Endothelial cell of umbilical vein (primary cell): ENCODE data around the gene USH2A. TPM values are rescaled to one million over a fixed set of nuclear protein-coding genes. Genes with fewer than 3 reads are reported as not detected.

ENCODE experiments used
- BruUV-seq: library from RNA; stranded (reverse); fragments of 400-500 nt; replicated peaks from 2 replicates; lab custom pipeline; 2021; lab: Mats Ljungman, UMichigan
- CTCF ChIA-PET: fragments of 300-600, 350-600 bp; sonication (Branson Sonifier 250); formaldehyde crosslinking; loops from one replicate; lab custom pipeline; 2021; ENCODE audit warnings: antibody characterized with exemption, inconsistent platforms; lab: Charles Lee
- POLR2A ChIA-PET: fragments of 300-600, 350-600 bp; sonication (Branson Sonifier 250); formaldehyde crosslinking; loops from one replicate; lab custom pipeline; 2021; ENCODE audit warnings: antibody characterized with exemption, inconsistent platforms; lab: Charles Lee
- DNase-seq: peaks from one replicate; pipeline ENCODE4 v3.0.0-alpha.2; 2011; ENCODE audit warnings: low read depth, low spot score
- FAIRE-seq: peaks from 2 replicates; lab custom pipeline; 2011; peaks lifted over from hg19 to GRCh38; lab: Jason Lieb, UNC
- H2AFZ ChIP-seq: 2 replicates; pipeline ENCODE4 v1.6.0; 2012; ENCODE audit warnings: low read depth, low read length, control low read depth, inconsistent platforms
- H3K27ac ChIP-seq: 2 replicates; pipeline ENCODE4 v1.5.1; 2011; ENCODE audit warnings: low read depth, mild to moderate bottlenecking, control low read depth, low read length, moderate library complexity; ENCODE audit not compliant: insufficient read depth
- H3K27me3 ChIP-seq, 2 experiments: 2 replicates each; pipeline versions ENCODE4 v1.6.0 to v1.6.1; 2011; ENCODE audit warnings: low read length in 2 of 2, mixed read lengths in 1 of 2; ENCODE audit not compliant: control insufficient read depth in 2 of 2, insufficient read depth in 2 of 2
- H3K36me3 ChIP-seq, 2 experiments: 2 replicates in 1 of 2; 3 replicates in 1 of 2; pipeline ENCODE4 v1.5.1; 2011; ENCODE audit warnings: low read length in 2 of 2, mild to moderate bottlenecking in 1 of 2, moderate library complexity in 1 of 2; ENCODE audit not compliant: control insufficient read depth in 2 of 2, insufficient read depth in 2 of 2; ENCODE audit errors: extremely low read depth in 1 of 2
- H3K4me1 ChIP-seq: 3 replicates; pipeline ENCODE4 v1.5.1; 2011; ENCODE audit warnings: mild to moderate bottlenecking, low read length; ENCODE audit not compliant: control insufficient read depth, insufficient read depth; ENCODE audit errors: extremely low read depth
- H3K4me2 ChIP-seq: 2 replicates; pipeline ENCODE4 v1.6.1; 2011; ENCODE audit warnings: low read length, control low read depth, mixed read lengths; ENCODE audit not compliant: insufficient read depth
- H3K4me3 ChIP-seq, 3 experiments: fragments of 200-600 bp in 1 of 3; sonication (generic), shearing (Covaris generic) in 1 of 3; replicated peaks in 1 of 3; 2 replicates each; pipeline ENCODE4 v1.5.1; 2011 to 2016; ENCODE audit warnings: control low read depth in 3 of 3, low read length in 3 of 3, mild to moderate bottlenecking in 2 of 3, inconsistent platforms in 1 of 3, low read depth in 1 of 3, moderate library complexity in 1 of 3; ENCODE audit not compliant: insufficient read depth in 1 of 3
- H3K79me2 ChIP-seq: 2 replicates; pipeline ENCODE4 v1.6.0; 2012; ENCODE audit warnings: low read length, inconsistent platforms; ENCODE audit not compliant: control insufficient read depth, insufficient read depth
- H3K9ac ChIP-seq: replicated peaks from 2 replicates; pipeline ENCODE3; 2011; ENCODE audit warnings: low read length, control low read depth; ENCODE audit not compliant: insufficient read depth; ENCODE audit errors: extremely low read depth
- H3K9me1 ChIP-seq: replicated peaks from 3 replicates; pipeline ENCODE4 v1.6.0; 2011; ENCODE audit warnings: mild to moderate bottlenecking, low read length; ENCODE audit not compliant: control insufficient read depth, insufficient read depth; ENCODE audit errors: extremely low read depth
- H3K9me3 ChIP-seq: replicated peaks from 2 replicates; pipeline ENCODE4 v1.5.1; 2012; ENCODE audit warnings: low read length, inconsistent platforms; ENCODE audit not compliant: control insufficient read depth, insufficient read depth
- H4K20me1 ChIP-seq: replicated peaks from 2 replicates; pipeline ENCODE3; 2011; ENCODE audit warnings: mild to moderate bottlenecking, low read length; ENCODE audit not compliant: control insufficient read depth, insufficient read depth; ENCODE audit errors: extremely low read depth
- CTCF ChIP-seq, 2 donors: IDR thresholded peaks; 1 replicate in 1 of 2; 2 replicates in 1 of 2; pipeline ENCODE4 v1.5.1; 2011; ENCODE audit warnings: low read length in 2 of 2, mild to moderate bottlenecking in 2 of 2, moderate library complexity in 2 of 2, control low read depth in 1 of 2, inconsistent platforms in 1 of 2, low read depth in 1 of 2; ENCODE audit not compliant: insufficient read depth in 1 of 2; ENCODE audit errors: extremely low read depth in 1 of 2
- EZH2 ChIP-seq: IDR thresholded peaks from 2 replicates; pipeline ENCODE4 v1.6.1; 2012; ENCODE audit warnings: borderline replicate concordance, low read depth, mild to moderate bottlenecking, moderate library complexity, low read length, inconsistent platforms; ENCODE audit not compliant: severe bottlenecking
- FOS ChIP-seq: IDR thresholded peaks from 2 replicates; pipeline ENCODE4 v1.6.1; 2011; ENCODE audit warnings: mild to moderate bottlenecking, low read length, moderate library complexity, borderline replicate concordance; ENCODE audit not compliant: insufficient read depth
- GATA2 ChIP-seq: IDR thresholded peaks from 2 replicates; pipeline ENCODE4 v1.7.0; 2011; ENCODE audit warnings: low read depth, mild to moderate bottlenecking, moderate library complexity, mixed read lengths, low read length; ENCODE audit not compliant: insufficient read length, insufficient read depth
- JUN ChIP-seq: IDR thresholded peaks from 2 replicates; pipeline ENCODE4 v1.6.1; 2011; ENCODE audit warnings: borderline replicate concordance, low read depth; ENCODE audit not compliant: insufficient read length, insufficient read depth
- MAX ChIP-seq: IDR thresholded peaks from 2 replicates; pipeline ENCODE4 v1.6.1; 2011; ENCODE audit not compliant: insufficient read depth, insufficient read length
- MYC ChIP-seq: IDR thresholded peaks from one replicate; pipeline ENCODE4 v1.6.1; 2011; ENCODE audit warnings: mild to moderate bottlenecking, low read depth, low read length
- POLR2A ChIP-seq: IDR thresholded peaks from 2 replicates; pipeline ENCODE4 v1.6.1; 2012; ENCODE audit warnings: low read depth, mild to moderate bottlenecking, control low read depth, low read length
- POLR2AphosphoS5 ChIP-seq: IDR thresholded peaks from 2 replicates; pipeline ENCODE4 v1.6.1; 2012; ENCODE audit warnings: low read depth, mild to moderate bottlenecking, control low read depth, low read length, moderate library complexity; ENCODE audit not compliant: insufficient read depth
- dilution Hi-C: fragments of 300-500 bp; cut with MboI; formaldehyde crosslinking; loops from one replicate; pipeline ENCODE4 v1.15.0; 2019; ENCODE audit warnings: low sequenced_read_pairs; ENCODE audit not compliant: extremely low pct_ligation_motif_present
- intact Hi-C: fragments of 100-400 bp; cut with micrococcal nuclease; formaldehyde crosslinking; loops from one replicate; pipeline ENCODE4 v1.10.0; 2022
- polyA plus RNA-seq, 4 experiments: library from polyadenylated mRNA; depleted of rRNA in 3 of 4; stranded (reverse) in 3 of 4; unstranded in 1 of 4; fragments of >200 nt; gene quantifications; 2 replicates each; pipeline versions ENCODE4 v1.2.1 to v1.2.3, GENCODE V29; 2011 to 2012; ENCODE audit warnings: missing spikeins in 1 of 4
- total RNA-seq: library from RNA; stranded (reverse); gene quantifications from 2 replicates; pipeline ENCODE4 v1.2.3, GENCODE V29; 2021

The USH2A gene
- total and polyA plus RNA-seq, 2 donors (not counting 3 experiments of a cell fraction or from before 2014, with no cell fraction given), result not detected

GRCh38 chr1:215728169-215728568 lies 695.1 kb downstream of the USH2A start:
- H3K27ac ChIP-seq, result no peak overlapping the region
- CTCF ChIA-PET, result no interaction called here
- no peaks in the 10 kb centered on the region for H3K27me3 ChIP-seq
- no peak for TF ChIP-seq EZH2
- TF ChIP-seq POLR2AphosphoS5, result no peak
- no peak for TF ChIP-seq CTCF (IDR thresholded peaks at IDR 0.05; ENCODE audit: extremely low read depth in 1 of 2, insufficient read depth in 1 of 2, low read depth in 1 of 2, low read length in 2 of 2)
- TF ChIP-seq FOS, result no peak
- TF ChIP-seq MYC, result no peak
- no peak for TF ChIP-seq POLR2A
- no peak for TF ChIP-seq JUN
- TF ChIP-seq GATA2, result no peak
- no peak for TF ChIP-seq MAX
- no peak for DNase-seq
- dilution Hi-C loops (no loop called here), intact Hi-C loops (no loop called here)
- H3K4me2 ChIP-seq, result no peak overlapping the region
- no peaks in the 10 kb centered on the region for H3K36me3 ChIP-seq
- POLR2A ChIA-PET, result no interaction called here
- no peak overlapping the region for H3K9ac ChIP-seq
- no peaks in the 10 kb centered on the region for H3K79me2 ChIP-seq
- no peaks in the 10 kb centered on the region for H4K20me1 ChIP-seq
- H2AFZ ChIP-seq, result no peak overlapping the region
- no TSS peak for BruUV-seq
- no peaks in the 10 kb centered on the region for H3K9me1 ChIP-seq
- no peak overlapping the region for H3K4me3 ChIP-seq
- no peak for FAIRE-seq
- H3K9me3 ChIP-seq, result no peaks in the 10 kb centered on the region
- no peaks in the 10 kb centered on the region for H3K4me1 ChIP-seq
